Stimulated activated CD8-positive, alpha-beta memory T cell treated with anti-CD3 and anti-CD28 coated beads, Interleukin-15, amount 100 ng/mL, for 1 hour (primary cell): ENCODE results near the gene GNAO1.

ENCODE experiments used
- DNase-seq: peaks from one replicate; pipeline ENCODE4 v3.0.0-alpha.2; 2020; ENCODE audit warnings: low read depth

GNAO1 gene

GRCh38 chr16:56312556-56312955, 121.3 kb downstream of the GNAO1 start:
- no peak for DNase-seq

- DNase-seq = no peak
Measured at GRCh38 chr16:56314244-56314850, 123.1 kb downstream of the GNAO1 start.

- DNase-seq = no peak
Measured at GRCh38 chr16:56315955-56316354, 124.7 kb downstream of the GNAO1 start.

GRCh38 chr16:56316545-56316944, 125.3 kb downstream of the GNAO1 start:
- DNase-seq = no peak

- peak; percentile 62 for DNase-seq
Measured at GRCh38 chr16:56317998-56318826, 126.9 kb downstream of the GNAO1 start.

- DNase-seq = no peak
Measured at GRCh38 chr16:56318827-56319140, 127.5 kb downstream of the GNAO1 start.

GRCh38 chr16:56319376-56319775, 128.1 kb downstream of the GNAO1 start:
- no peak for DNase-seq

GRCh38 chr16:56320056-56320455, 128.8 kb downstream of the GNAO1 start:
- DNase-seq = no peak

GRCh38 chr16:56320811-56321558, 129.7 kb downstream of the GNAO1 start:
- no peak for DNase-seq

GRCh38 chr16:56321571-56321970, 130.3 kb downstream of the GNAO1 start:
- no peak for DNase-seq

GRCh38 chr16:56324406-56324805, 133.1 kb downstream of the GNAO1 start:
- DNase-seq = no peak

- DNase-seq = no peak
Measured at GRCh38 chr16:56325956-56326355, 134.7 kb downstream of the GNAO1 start.

- no peak for DNase-seq
Measured at GRCh38 chr16:56327071-56327928, 136.0 kb downstream of the GNAO1 start.

GRCh38 chr16:56327929-56328258, 136.6 kb downstream of the GNAO1 start:
- no peak for DNase-seq

- DNase-seq = no peak
Measured at GRCh38 chr16:56328276-56329022, 137.2 kb downstream of the GNAO1 start.

- DNase-seq = no peak
Measured at GRCh38 chr16:56329887-56330286, 138.6 kb downstream of the GNAO1 start.

- no peak for DNase-seq
Measured at GRCh38 chr16:56330476-56330875, 139.2 kb downstream of the GNAO1 start.

GRCh38 chr16:56331399-56331798, 140.1 kb downstream of the GNAO1 start:
- DNase-seq = no peak

GRCh38 chr16:56331915-56332314, 140.6 kb downstream of the GNAO1 start:
- no peak for DNase-seq

- DNase-seq = no peak
Measured at GRCh38 chr16:56332464-56333079, 141.3 kb downstream of the GNAO1 start.

- no peak for DNase-seq
Measured at GRCh38 chr16:56334761-56335160, 143.5 kb downstream of the GNAO1 start.
